Frontal cortex (tissue), 1 donor: ENCODE results near the gene NANOS2. TPM values are rescaled to one million over a fixed set of nuclear protein-coding genes. Genes with fewer than 3 reads are reported as not detected.

Experiments
- total RNA-seq: library from RNA; depleted of rRNA; stranded (reverse); fragments of >200 nt; gene quantifications from one replicate; pipeline ENCODE4 v1.2.3, GENCODE V29; 2014

Gene NANOS2
- total RNA-seq, 1 donor from 2014 or later, result not detected

Other genes starting within 250 kb of the NANOS2 start
- gene GIPR, start 246.6 kb downstream of the NANOS2 start, total RNA-seq, result 0.41 TPM
- 157 TPM for gene SNRPD2, start 222.8 kb downstream of the NANOS2 start, total RNA-seq
- gene QPCTL, start 222.1 kb downstream of the NANOS2 start, total RNA-seq, result 8.2 TPM
- gene FBXO46, start 183.9 kb downstream of the NANOS2 start, total RNA-seq, result 13.9 TPM
- gene MEIOSIN, start 181.3 kb downstream of the NANOS2 start, total RNA-seq, result not detected
- 0.82 TPM for gene SIX5, start 145.5 kb downstream of the NANOS2 start, total RNA-seq
- 13.9 TPM for gene DMPK, start 132.3 kb downstream of the NANOS2 start, total RNA-seq
- 47.7 TPM for gene DMWD, start 121.9 kb downstream of the NANOS2 start, total RNA-seq
- not detected for gene RSPH6A, start 99.5 kb downstream of the NANOS2 start, total RNA-seq
- 18.3 TPM for gene SYMPK, start 51.6 kb downstream of the NANOS2 start, total RNA-seq
- not detected for gene FOXA3, start 50.5 kb downstream of the NANOS2 start, total RNA-seq
- gene IRF2BP1, start 28.6 kb downstream of the NANOS2 start, total RNA-seq, result 36.7 TPM
- 0.82 TPM for gene MYPOP, start 12.2 kb downstream of the NANOS2 start, total RNA-seq
- gene NOVA2, start 59.1 kb upstream of the NANOS2 start, total RNA-seq, result 8.6 TPM
- gene CCDC61, start 80.7 kb upstream of the NANOS2 start, total RNA-seq, result 2.9 TPM
- gene PGLYRP1, start 108.3 kb upstream of the NANOS2 start, total RNA-seq, result not detected
- 0.82 TPM for gene IGFL4, start 126.2 kb upstream of the NANOS2 start, total RNA-seq
- gene IGFL3, start 209.9 kb upstream of the NANOS2 start, total RNA-seq, result not detected
- gene IGFL2, start 233.5 kb upstream of the NANOS2 start, total RNA-seq, result 0.82 TPM